ENCODE measurements around the gene EPC1.
"Not testable (repeated sequence)": the region's sequence is repeated elsewhere in the genome, so short reads cannot be mapped to it uniquely, and the experiment has no call there.

EPC1 gene

DNA sequence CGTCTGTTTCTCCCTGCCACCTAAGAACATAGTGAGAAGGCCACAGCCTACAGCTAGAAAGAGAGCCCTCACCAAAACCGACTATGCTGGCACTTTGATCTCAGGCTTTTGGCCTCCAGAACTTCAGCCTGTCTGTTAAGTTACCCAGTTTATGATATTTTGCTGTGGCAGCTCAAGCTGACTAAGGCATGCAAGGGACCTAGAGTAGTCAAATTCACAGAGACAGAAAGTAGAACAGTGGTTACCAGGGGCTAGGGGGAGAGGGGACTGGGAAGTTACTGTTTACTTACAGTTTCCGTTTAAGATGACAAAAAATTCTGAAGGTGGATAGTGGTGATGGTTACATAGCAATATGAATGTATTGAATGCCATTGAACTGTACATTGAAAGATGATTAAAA is 96.5 kb downstream of the EPC1 start:
- DNase-seq (ENCODE audit: low read depth); H3K4me3 ChIP-seq (ENCODE audit: low read depth, low read length): not testable (repeated sequence)

DNA sequence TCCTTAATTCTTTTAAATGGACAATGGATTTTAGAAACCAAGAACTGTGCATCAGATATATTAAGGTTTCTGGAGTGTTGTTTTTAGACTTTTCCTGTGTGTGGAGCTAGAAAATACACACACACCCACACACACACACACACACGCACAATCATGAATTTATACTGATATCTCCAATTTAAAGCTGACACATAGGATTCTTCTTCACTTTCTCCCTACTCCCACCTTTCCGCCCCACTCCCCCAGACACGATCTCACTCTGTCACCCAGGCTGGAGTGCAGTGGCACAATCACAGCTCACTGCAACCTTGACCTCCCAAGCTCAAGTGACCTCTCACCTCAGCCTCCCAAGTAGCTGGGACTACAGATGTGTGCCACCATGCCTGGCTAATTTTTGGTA is 100.3 kb downstream of the EPC1 start:
- no peak for DNase-seq (ENCODE audit: low read depth)
- no peak overlapping the region for H3K4me3 ChIP-seq (ENCODE audit: low read depth, low read length)

GRCh38 chr10:32245760-32246159 is 101.2 kb downstream of the EPC1 start:
- no peak for DNase-seq (ENCODE audit: low read depth)
- no peak overlapping the region for H3K4me3 ChIP-seq (ENCODE audit: low read depth, low read length)

DNA sequence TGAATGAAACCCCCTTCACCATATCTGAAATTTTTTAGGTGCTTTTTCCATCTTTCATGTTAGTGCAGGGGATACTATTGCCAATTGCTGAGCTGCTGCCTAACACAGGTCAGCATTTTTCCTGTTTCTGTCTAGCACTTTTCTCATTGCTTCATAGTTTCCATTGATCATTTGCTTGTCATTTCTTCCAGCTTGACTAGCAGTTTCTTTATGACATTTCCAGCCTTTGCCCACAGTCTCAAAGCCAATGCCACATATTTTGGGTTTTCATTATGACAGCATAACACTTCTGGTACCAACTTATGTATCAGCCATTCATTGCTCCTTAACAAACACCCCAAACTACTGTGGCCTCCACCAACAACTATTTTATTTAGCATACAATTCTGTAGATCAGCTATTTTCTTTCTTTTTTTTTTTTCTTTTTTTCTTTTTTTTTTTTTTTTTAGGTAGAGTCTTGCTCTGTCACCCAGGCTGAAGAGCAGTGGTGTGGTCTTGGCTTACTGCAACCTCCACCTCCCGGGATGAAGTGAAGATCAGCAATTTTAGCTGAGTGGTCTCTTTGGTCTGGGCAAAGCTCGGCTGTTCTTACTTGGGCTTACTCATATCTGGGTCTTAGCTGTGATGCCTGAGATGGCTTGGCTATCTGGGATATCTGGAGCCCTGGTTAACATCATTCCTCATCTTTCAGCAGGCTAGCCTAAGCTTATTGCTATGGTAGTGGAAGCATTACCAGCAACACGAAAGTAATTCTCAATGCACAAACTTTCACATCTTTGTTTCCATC is 102.3 kb downstream of the EPC1 start:
- H3K4me3 ChIP-seq (ENCODE audit: low read depth, low read length) = no peak overlapping the region

DNA sequence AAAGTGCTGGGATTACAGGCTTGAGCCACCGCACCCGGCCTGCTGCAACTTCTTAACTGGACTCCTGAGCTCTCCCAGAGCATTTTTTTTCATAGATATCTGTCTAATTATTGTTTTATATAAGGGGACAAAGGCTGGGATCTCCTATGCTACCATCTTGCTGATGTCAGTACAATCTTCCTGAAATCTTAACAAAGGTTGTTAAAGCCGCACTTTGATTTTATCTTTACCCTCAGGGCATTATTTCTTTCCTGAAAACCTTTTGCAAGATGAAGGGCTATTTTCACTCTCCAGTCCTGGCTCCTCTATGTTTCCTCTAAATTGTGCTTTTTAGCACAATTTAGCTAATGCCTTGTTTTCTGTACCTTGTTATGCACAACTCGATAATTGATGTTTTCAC is 102.9 kb downstream of the EPC1 start:
- no peak overlapping the region for H3K4me3 ChIP-seq (ENCODE audit: low read depth, low read length)
- no peak for DNase-seq (ENCODE audit: low read depth)

More for the DNA sequence above, 102.3 kb downstream of the EPC1 start:
- DNase-seq (ENCODE audit: low read depth) = no peak

DNA sequence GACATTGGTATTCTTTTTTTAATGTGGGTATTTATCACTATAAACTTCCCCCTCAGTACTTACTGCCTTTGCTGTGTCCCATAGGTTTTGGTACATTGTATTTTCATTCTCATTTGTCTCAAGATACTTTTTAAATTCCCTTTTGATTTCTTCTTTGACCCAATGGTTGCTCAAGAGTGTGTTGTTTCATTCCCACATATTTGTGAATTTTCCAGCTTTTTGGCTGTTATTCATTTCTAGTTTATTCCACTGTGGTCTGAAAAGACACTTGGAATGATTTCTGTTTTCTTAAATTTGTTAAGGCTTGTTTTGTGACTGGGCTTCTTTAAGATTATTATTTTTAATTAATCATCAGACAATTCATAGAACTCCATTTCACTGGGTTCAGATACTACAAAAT is 105.0 kb downstream of the EPC1 start:
- no peak for DNase-seq (ENCODE audit: low read depth)
- no peak overlapping the region for H3K4me3 ChIP-seq (ENCODE audit: low read depth, low read length)

GRCh38 chr10:32240471-32240870 is 106.5 kb downstream of the EPC1 start:
- H3K4me3 ChIP-seq (ENCODE audit: low read depth, low read length) = no peak overlapping the region
- DNase-seq (ENCODE audit: low read depth) = no peak

DNA sequence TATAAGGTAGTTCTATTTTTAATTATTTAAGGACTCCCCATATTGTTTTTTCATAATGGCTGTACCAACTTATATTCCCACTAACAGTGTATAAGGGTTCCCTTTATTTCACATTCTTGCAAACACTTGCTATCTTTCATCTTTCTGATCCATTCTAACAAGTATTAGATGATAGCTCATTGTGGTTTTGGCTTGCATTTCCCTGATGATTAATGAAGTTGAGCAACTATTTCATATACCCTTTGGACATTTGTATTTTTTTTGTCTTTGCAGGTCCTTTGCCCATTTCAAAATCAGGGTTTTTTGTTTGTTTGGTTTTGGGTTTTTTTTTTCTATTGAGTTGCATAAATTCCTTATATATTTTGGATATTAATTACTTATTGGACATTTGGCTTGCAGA is 107.2 kb downstream of the EPC1 start:
- DNase-seq (ENCODE audit: low read depth) = peak; percentile 45
- H3K4me3 ChIP-seq (ENCODE audit: low read depth, low read length) = no peak overlapping the region

DNA sequence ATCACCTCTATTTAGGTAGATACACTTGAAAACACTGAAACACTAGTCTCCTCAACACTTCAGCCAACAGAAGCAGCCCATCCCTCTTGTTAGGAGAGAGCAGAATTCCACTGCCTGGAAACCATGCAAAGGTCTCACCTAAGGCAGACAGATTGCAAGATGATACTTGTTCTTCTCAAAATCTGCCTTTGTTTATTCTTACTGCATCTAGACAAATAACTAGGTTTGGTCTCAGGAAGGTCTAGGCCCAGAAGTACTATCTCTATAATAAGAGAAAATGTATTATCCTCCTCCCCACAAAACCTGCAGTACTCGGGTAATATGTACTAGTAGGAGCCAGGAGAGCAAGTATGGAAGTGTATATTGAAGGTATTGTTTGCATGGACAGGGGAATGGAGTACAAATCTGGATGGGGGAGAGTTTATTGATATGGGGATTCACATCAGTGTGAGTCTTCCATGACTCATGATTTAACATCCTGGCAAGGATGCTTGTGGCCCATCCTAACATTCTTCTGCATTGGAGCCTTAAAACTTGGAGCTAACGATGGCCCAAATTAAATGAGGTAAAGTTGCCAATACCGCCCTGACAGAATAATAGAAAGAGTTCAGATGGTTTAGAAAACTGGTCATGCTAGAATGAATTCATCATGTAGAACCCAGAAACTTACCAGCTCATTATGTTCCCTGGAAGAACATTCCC is 109.2 kb downstream of the EPC1 start:
- peak; percentile 34 for DNase-seq (ENCODE audit: low read depth)

GRCh38 chr10:32234471-32234870 is 112.5 kb downstream of the EPC1 start:
- H3K4me3 ChIP-seq (ENCODE audit: low read depth, low read length) = no peak overlapping the region
- no peak for DNase-seq (ENCODE audit: low read depth)

More for the DNA sequence above, 109.2 kb downstream of the EPC1 start:
- H3K4me3 ChIP-seq (ENCODE audit: low read depth, low read length) = no peak overlapping the region

DNA sequence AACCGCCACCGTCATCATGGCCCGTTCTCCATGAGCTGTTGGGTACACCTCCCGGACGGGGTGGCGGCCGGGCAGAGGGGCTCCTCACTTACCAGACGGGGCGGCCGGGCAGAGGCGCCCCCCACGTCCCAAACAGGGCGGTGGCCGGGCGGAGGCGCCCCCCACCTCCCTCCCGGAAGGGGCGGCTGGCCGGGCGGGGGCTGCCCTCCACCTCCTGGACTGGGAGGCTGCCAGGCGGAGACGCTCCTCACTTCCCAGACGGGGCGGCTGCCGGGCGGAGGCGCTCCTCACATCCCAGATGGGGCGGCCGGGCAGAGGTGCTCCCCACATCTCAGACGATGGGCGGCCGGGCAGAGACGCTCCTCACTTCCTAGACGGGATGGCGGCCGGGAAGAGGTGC is 113.6 kb downstream of the EPC1 start:
- DNase-seq (ENCODE audit: low read depth); H3K4me3 ChIP-seq (ENCODE audit: low read depth, low read length): not testable (repeated sequence)

DNA sequence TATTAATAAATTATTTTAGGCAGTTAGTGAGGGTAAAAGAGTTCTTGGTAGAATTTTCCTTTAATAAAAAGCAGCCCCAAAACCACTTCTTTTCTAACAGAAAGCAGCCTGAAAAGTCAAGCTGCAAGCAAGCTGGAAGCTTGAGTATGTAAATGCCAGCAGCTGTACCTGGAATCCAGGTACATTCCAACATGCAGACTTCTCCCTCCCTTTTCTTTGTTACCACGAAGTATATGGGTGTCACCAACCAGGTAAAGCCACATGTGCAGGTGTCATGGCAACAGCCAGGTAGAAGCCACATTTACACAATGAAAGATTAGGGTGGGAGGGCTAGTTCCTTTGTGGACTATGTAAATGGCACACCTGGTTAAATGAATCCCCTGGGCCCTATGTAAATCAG is 114.6 kb downstream of the EPC1 start:
- H3K4me3 ChIP-seq (ENCODE audit: low read depth, low read length) = no peak overlapping the region
- DNase-seq (ENCODE audit: low read depth) = no peak

DNA sequence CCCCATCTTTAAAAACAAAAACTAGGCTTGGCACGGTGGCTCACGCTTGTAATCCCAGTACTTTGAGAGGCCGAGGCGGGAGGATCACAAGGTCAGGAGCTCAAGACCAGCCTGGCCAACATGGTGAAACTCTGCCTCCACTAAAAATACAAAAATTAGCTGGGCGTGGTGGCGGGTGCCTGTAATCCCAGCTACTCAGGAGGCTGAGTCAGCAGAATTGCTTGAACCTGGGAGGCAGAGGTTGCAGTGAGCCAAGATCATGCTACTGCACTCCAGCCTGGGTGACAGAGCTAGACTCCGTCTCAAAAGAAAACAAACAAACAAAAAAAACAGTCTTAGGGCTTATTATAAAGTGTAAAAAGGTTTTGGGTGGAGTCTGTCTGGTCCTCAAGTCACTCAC is 117.2 kb downstream of the EPC1 start:
- not testable (repeated sequence) for DNase-seq (ENCODE audit: low read depth); H3K4me3 ChIP-seq (ENCODE audit: low read depth, low read length)

DNA sequence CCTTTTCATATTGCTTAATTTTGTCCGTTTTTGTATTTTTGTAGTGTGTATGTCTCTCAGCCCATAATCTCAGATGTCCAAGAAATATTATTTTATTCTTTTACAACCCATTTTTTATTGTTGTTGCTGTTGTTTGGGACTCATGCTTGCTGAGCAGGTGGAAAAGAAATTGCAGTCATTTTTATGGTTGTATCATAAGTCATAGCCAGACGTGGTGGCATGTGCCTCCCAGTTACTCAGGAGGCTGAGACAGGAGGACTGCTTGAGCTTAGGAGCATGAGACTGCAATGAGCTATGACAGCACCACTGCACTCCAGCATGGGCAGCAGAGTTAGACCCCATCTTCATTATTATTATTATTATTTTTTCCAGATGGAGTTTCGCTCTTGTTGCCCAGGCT is 117.8 kb downstream of the EPC1 start:
- no peak for DNase-seq (ENCODE audit: low read depth)
- no peak overlapping the region for H3K4me3 ChIP-seq (ENCODE audit: low read depth, low read length)

DNA sequence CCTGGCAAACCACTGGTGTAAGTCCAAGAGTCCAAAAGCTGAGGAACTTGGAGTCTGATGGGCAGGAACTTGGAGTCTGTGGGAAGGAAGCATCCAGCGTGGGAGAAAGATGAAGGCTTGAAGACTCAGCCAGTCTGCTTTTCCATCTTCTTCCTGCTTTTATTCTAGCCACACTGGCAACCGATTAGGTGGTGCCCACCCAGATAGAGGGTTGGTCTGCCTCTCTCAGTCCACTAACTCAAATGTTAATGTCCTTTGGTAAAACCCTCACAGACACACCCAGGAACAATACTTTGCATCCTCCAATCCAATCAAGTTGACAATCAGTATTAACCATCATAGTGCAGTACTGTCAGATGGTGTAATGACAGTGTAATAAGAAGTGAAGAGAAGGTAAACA is 119.2 kb downstream of the EPC1 start:
- H3K4me3 ChIP-seq (ENCODE audit: low read depth, low read length) = no peak overlapping the region
- no peak for DNase-seq (ENCODE audit: low read depth)

DNA sequence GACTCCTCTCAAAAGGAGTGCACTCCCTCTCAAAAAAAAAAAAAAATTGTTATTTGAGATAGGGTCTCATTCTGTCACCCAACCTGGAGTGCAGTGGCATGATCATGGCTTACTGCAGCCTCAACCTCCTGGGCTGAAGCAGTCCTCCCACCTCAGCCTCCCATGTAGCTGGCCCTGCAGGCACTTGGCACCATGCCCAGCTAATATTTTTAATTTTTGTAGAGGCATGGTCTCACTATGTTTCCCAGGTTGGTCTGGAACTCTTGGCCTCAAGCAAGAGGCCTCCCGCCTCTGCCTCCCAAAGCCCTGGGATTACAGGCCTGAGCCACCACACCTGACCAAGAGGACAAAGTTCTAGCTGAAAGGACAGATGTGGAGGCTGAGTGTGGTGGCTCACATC is 120.3 kb downstream of the EPC1 start:
- no peak overlapping the region for H3K4me3 ChIP-seq (ENCODE audit: low read depth, low read length)
- no peak for DNase-seq (ENCODE audit: low read depth)

DNA sequence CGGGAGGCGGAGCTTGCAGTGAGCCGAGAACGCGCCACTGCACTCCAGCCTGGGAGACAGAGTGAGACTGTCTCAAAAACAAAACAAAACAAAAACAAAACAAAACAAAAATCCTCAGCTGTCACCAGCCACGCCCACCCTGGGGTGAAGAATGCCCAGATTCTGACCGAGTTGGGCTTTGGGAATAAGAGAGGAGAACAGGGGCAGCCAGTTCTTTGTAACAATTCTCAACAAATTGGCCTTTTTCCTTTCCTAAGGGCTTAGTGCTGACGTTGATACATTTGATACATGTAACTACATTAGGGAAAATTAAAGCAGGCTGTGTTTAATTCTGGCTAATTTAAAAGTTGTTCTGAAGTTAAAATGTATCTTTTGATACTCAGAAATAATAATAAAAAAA is 121.0 kb downstream of the EPC1 start:
- H3K4me3 ChIP-seq (ENCODE audit: low read depth, low read length) = no peak overlapping the region
- no peak for DNase-seq (ENCODE audit: low read depth)

- not testable (repeated sequence) for DNase-seq (ENCODE audit: low read depth); H3K4me3 ChIP-seq (ENCODE audit: low read depth, low read length)
Measured at GRCh38 chr10:32222376-32222775, 124.6 kb downstream of the EPC1 start.

DNA sequence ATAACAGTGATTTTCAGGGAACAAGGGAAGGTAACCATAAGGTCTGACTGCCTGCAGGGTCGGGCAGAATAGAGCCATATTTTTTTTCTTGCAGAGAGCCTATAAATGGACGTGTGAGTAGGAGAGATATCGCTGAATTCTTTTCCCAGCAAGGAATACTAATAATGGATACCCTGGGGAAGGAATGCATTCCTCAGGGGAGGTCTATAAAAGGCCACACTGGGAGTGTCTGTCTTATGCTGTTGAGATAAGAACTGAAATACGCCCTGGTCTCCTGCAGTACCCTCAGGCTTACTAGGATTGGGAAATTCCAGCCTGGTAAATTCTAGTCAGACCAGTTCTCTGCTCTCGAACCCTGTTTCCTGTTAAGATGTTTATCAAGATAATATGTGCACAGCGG is 127.8 kb downstream of the EPC1 start:
- DNase-seq (ENCODE audit: low read depth) = not testable (repeated sequence)

GRCh38 chr10:32218206-32219044 is 128.5 kb downstream of the EPC1 start:
- not testable (repeated sequence) for H3K4me3 ChIP-seq (ENCODE audit: low read depth, low read length); DNase-seq (ENCODE audit: low read depth)

More for the DNA sequence above, 127.8 kb downstream of the EPC1 start:
- not testable (repeated sequence) for H3K4me3 ChIP-seq (ENCODE audit: low read depth, low read length)
